PFSK-1 (cell line): ENCODE results near the gene PPP6R1.

Experiments
- FOXP2 ChIP-seq: optimal IDR thresholded peaks from 2 replicates; pipeline ENCODE3; 2011; ENCODE audit warnings: borderline replicate concordance, control low read depth, inconsistent platforms; ENCODE audit not compliant: insufficient read depth; ENCODE audit errors: extremely low read length, extremely low read depth
- POLR2AphosphoS5 ChIP-seq: IDR thresholded peaks from 2 replicates; pipeline ENCODE4 v1.6.1; 2012; ENCODE audit warnings: low read depth, mild to moderate bottlenecking, control low read depth, low read length, moderate library complexity
- REST ChIP-seq, 2 experiments: IDR thresholded peaks; 2 replicates each; pipeline versions ENCODE4 v1.6.1 to v1.8.0; 2011 to 2012; ENCODE audit warnings: low read depth in 2 of 2, low read length in 2 of 2, control low read depth in 1 of 2, inconsistent platforms in 1 of 2, mild to moderate bottlenecking in 1 of 2, moderate library complexity in 1 of 2; ENCODE audit not compliant: insufficient read depth in 1 of 2
- SIN3A ChIP-seq: IDR thresholded peaks from 2 replicates; pipeline ENCODE4 v1.6.1; 2012; ENCODE audit warnings: mild to moderate bottlenecking, low read length, moderate library complexity, borderline replicate concordance; ENCODE audit not compliant: insufficient read depth
- TAF1 ChIP-seq: IDR thresholded peaks from 2 replicates; pipeline ENCODE4 v1.6.1; 2012; ENCODE audit warnings: low read length, control low read depth, borderline replicate concordance; ENCODE audit not compliant: insufficient read depth

GRCh38 chr19:55232986-55233385 is 25.8 kb downstream of the PPP6R1 start:
- TF ChIP-seq TAF1, result no peak
- TF ChIP-seq SIN3A, result no peak
- TF ChIP-seq POLR2AphosphoS5, result no peak
- no peak for TF ChIP-seq REST (IDR thresholded peaks at IDR 0.05; ENCODE audit: insufficient read depth in 1 of 2, low read depth in 2 of 2, low read length in 2 of 2)
- TF ChIP-seq FOXP2, result no peak
